ENCODE results near the gene ABCE1.
A peak's percentile ranks its signal among the peaks of the same experiment; 100 is the strongest.
"Not testable (repeated sequence)": the region's sequence is repeated elsewhere in the genome, so short reads cannot be mapped to it uniquely, and the experiment has no call there.

Gene ABCE1

DNA sequence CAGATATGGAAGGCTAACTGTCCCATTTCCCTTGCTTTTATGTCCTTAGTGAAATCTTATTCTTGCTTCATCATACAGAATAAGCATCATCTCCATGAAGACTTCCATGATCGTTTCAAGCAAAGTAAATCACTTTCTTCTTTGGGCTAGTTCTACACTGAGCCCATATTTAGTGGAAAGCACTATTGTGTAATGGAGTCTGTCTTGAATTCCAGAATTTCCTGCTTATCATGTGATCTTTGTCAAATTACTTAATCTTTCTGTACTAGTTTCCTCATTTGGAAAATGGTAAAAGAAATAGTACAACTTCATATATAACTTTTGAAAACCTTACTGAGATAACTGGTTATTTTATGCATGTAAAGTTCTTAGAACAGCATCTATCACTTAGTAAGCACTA, 7.7 kb upstream of the ABCE1 start:
- Mint-ChIP-seq H3K27ac (no peak overlapping the region), H3K27me3 (no peaks in the 10 kb centered on the region), H3K9me3 (peaks cover 3% of the 10 kb centered on the region), H3K4me3 (no peak overlapping the region), H3K36me3 (peaks cover 80% of the 10 kb centered on the region), H3K4me1 (peaks cover 39% of the 10 kb centered on the region)
- no peak for ATAC-seq

DNA sequence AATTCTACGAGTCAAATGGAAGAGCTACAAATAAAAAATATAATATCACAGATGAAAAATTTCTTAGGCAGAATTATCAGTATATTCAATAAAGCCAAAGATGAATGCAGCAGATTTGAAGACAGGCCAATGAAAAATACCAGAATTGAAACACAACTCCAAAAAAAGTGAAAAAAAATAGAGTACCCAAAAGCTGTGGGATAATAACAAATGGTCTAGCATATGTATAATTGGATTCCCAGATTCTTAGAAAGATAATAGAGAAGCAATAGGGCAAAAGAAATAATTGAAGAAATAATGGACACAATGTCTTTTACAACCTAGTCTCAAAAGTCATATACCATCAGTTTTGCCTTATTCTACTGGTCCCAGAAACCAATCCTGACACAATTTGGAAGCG, 4.5 kb upstream of the ABCE1 start:
- Mint-ChIP-seq H3K36me3 (peaks cover 65% of the 10 kb centered on the region), H3K9me3 (peaks cover 3% of the 10 kb centered on the region), H3K27ac (no peak overlapping the region), H3K27me3 (no peaks in the 10 kb centered on the region), H3K4me1 (peaks cover 38% of the 10 kb centered on the region), H3K4me3 (no peak overlapping the region)
- no peak for ATAC-seq

DNA sequence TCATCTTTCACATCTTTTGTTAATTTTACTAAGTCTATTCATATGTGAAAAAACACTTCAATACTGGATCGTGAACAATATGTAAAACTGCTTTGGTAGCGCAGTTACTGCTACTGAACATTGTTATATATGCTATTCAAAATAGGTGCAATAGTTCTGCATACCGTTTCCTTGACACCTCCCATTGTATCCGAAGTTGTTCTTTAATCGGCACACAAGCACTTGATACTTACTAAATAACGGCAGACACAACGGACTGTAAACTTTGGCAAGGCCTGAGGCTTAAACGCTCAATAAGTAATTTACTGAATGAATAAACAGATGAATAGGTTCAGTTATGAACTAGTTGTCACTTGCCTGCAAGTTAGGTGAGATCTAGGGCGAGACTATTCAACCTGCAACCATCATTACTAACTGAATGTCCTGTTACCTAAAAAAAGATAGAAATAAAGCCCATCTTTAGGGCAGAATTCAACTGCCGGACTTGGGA, 735 bp upstream of the ABCE1 start:
- H3K4me1 Mint-ChIP-seq, result peaks cover 43% of the 10 kb centered on the region

DNA sequence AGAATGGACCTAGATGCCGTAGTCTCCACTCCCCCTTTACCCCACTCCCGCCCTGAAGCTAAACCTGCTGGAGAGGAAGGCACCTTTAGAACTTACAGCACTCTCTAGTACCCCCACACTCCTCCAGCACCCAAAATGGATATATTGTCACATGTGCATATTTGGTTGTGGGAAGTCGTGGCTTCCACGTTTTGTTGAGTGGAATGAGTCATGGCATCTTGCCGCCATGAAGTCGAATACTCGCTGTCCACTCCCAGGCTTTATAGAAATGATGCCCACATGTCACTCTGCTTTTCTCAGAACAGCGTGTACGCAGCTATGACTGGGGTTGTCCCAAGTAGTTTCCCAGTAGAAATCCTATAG, 545 bp downstream of the ABCE1 start:
- Mint-ChIP-seq H3K9me3 (no peaks in the 10 kb centered on the region), H3K36me3 (peaks cover 20% of the 10 kb centered on the region), H3K27ac (peak overlapping the region; percentile 98), H3K4me3 (peak overlapping the region; percentile 96), H3K27me3 (no peaks in the 10 kb centered on the region), H3K4me1 (peaks cover 34% of the 10 kb centered on the region)
- peak; percentile 65 for ATAC-seq

More for the DNA sequence above, 735 bp upstream of the ABCE1 start:
- Mint-ChIP-seq H3K4me3 (peak overlapping the region; percentile 96), H3K27ac (peak overlapping the region; percentile 98), H3K36me3 (peaks cover 33% of the 10 kb centered on the region), H3K9me3 (peaks cover 3% of the 10 kb centered on the region), H3K27me3 (no peaks in the 10 kb centered on the region)
- no peak for ATAC-seq

DNA sequence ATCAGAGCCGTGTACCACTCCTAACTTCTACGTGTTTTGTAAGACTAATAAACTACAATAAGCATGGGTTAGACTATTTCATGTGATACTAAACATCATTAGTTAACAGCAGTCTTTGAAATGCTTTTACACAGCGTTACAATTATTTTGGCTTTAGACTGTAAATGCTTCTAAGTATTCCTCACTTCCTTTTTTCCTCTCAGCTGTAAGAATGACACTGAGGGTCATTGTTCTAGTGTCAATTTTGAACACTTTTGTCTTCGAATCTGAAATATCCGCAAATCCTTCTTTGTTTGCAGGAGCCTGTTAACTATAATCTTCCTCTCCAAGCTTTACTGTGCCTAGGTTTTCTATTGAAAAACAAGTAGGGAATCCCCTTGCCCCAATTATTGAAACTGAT, 1.5 kb downstream of the ABCE1 start:
- ATAC-seq, result no peak
- Mint-ChIP-seq H3K9me3 (no peaks in the 10 kb centered on the region), H3K4me1 (peaks cover 29% of the 10 kb centered on the region), H3K4me3 (peak overlapping the region; percentile 96), H3K27me3 (no peaks in the 10 kb centered on the region), H3K27ac (peak overlapping the region; percentile 98), H3K36me3 (peaks cover 10% of the 10 kb centered on the region)

DNA sequence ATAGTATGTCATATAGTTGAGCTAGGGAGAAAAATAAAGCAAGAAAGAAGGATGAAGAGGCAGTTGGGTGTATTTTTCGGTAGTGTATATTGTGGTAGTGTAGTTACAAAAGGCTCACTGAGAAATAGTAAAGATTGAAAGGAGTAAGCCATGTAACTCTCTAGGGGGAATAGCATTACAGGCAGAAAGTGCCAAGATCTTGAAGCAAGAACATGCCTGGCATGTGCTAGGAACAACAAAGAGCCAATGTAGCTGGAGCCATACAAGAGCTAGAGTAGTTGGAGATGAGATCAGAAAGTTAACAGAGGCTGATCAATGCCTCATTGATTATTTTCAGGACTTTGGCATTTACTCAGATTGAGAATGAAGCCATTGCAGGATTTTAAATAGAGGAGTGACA, 3.0 kb downstream of the ABCE1 start:
- no peak for ATAC-seq
- Mint-ChIP-seq H3K9me3 (no peaks in the 10 kb centered on the region), H3K27ac (no peak overlapping the region), H3K4me1 (peaks cover 19% of the 10 kb centered on the region), H3K36me3 (no peaks in the 10 kb centered on the region), H3K4me3 (no peak overlapping the region), H3K27me3 (no peaks in the 10 kb centered on the region)

DNA sequence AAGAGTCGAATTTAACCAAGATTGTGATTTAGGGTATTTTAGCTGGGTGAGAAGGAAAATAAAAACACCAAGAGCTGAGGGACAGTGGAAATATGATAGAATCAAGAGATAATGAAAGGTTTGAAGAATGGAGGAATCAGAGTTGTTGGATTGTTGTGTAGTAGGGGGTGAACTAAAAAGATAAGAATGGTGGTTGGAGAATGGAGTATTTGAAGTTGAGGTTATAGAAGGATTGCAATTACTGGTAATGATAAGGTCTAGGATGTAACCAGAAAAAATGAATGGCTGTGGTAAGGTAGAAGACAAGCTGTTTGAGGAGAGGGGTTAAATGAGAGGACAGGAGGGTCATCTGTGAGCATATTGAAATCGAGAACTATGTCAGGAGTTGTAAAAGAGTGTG, 4.5 kb downstream of the ABCE1 start:
- Mint-ChIP-seq H3K4me3 (no peak overlapping the region), H3K4me1 (peaks cover 11% of the 10 kb centered on the region), H3K9me3 (no peaks in the 10 kb centered on the region), H3K27ac (no peak overlapping the region), H3K27me3 (no peaks in the 10 kb centered on the region), H3K36me3 (peaks cover 8% of the 10 kb centered on the region)
- ATAC-seq, result no peak

DNA sequence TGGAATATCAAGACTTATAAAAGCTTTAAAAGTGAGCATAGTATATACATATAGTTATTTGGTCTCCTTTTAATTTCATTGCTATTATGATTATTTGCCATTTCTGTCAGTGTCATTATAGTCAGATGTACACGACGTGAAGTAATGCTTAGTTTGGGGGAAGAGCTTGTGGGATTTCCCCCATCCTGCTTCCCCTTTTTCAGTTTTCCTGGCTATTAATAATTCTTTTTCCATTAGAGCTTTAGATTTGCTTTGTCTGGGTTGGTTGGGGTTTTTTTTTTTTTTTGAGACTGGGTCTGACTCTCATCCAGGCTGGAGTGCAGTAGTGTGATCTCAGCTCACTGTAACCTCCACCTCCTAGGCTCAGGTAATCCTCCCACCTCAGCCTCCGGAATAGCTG, 5.4 kb downstream of the ABCE1 start:
- peak overlapping the region; percentile 49 for H3K4me3 Mint-ChIP-seq

DNA sequence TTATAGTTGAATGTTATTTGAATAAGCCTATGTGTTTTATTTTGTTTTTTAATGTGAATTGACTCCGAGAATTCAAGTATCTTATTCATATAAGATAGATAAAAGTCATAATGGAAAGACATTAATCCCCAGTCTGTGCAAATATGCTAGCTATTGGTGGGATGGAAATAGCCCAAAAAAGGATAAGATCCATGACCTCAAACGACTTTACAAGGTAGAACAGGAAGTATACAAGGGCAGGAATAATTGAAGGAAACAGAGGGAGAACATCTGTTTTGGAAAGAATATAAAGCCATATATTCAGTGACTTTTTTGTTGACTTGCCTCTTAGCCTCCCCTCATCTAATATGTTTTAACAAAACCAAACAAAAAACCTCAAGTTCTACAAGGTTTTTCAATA, 9.0 kb downstream of the ABCE1 start:
- H3K27me3 Mint-ChIP-seq, result no peaks in the 10 kb centered on the region
- H3K4me3 Mint-ChIP-seq, result no peak overlapping the region
- H3K27ac Mint-ChIP-seq, result no peak overlapping the region
- no peak for ATAC-seq
- no peaks in the 10 kb centered on the region for H3K9me3 Mint-ChIP-seq
- peaks cover 4% of the 10 kb centered on the region for H3K4me1 Mint-ChIP-seq
- peaks cover 28% of the 10 kb centered on the region for H3K36me3 Mint-ChIP-seq

More for the DNA sequence above, 5.4 kb downstream of the ABCE1 start:
- ATAC-seq, result peak; percentile 56
- Mint-ChIP-seq H3K9me3 (no peaks in the 10 kb centered on the region), H3K4me1 (peaks cover 11% of the 10 kb centered on the region), H3K27me3 (no peaks in the 10 kb centered on the region), H3K27ac (no peak overlapping the region), H3K36me3 (peaks cover 8% of the 10 kb centered on the region)

DNA sequence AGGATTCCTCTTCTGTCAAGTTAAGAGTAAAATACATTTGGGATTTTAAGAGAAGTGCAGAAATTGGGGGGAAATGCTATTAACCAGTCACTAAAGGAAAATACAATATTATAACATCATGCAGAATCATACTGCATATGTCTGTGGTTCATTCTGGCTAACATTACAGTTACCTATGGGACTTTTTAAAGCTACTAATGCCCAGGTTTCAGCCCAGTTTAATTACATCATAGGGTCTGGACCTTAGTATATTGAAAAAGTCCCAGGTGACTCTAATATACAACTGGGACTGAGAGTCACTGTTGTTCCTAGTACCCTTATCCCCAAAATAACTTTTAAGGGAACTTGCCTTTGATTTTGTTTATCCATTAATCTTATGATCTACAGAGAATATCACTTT, 10.0 kb downstream of the ABCE1 start:
- H3K36me3 Mint-ChIP-seq, result peaks cover 38% of the 10 kb centered on the region

DNA sequence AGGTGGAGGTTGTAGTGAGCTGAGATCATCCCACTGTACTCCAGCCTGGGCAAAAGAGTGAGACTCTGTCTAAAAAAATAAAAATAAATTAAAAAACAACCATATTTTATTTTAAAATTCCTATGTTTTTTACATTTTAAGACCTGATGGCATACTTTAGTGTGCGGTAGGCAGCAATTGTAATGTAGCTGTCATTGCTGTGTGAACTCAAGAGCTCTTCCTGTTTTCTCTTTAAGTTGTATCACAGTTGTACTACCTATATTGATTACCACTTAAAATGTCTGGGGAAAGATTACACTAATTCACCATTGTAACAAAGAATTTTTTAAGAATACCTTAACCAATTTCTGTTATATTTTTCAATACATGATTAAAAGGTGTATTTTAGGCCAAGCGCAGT, 27.3 kb downstream of the ABCE1 start:
- Mint-ChIP-seq H3K4me1 (peaks cover 10% of the 10 kb centered on the region), H3K27ac (no peak overlapping the region), H3K9me3 (no peaks in the 10 kb centered on the region), H3K4me3 (no peak overlapping the region), H3K36me3 (peaks cover 35% of the 10 kb centered on the region), H3K27me3 (no peaks in the 10 kb centered on the region)
- no peak for ATAC-seq

More for the DNA sequence above, 10.0 kb downstream of the ABCE1 start:
- ATAC-seq, result no peak
- no peaks in the 10 kb centered on the region for H3K27me3 Mint-ChIP-seq
- no peak overlapping the region for H3K27ac Mint-ChIP-seq
- peaks cover 4% of the 10 kb centered on the region for H3K4me1 Mint-ChIP-seq
- H3K9me3 Mint-ChIP-seq, result no peaks in the 10 kb centered on the region
- no peak overlapping the region for H3K4me3 Mint-ChIP-seq

DNA sequence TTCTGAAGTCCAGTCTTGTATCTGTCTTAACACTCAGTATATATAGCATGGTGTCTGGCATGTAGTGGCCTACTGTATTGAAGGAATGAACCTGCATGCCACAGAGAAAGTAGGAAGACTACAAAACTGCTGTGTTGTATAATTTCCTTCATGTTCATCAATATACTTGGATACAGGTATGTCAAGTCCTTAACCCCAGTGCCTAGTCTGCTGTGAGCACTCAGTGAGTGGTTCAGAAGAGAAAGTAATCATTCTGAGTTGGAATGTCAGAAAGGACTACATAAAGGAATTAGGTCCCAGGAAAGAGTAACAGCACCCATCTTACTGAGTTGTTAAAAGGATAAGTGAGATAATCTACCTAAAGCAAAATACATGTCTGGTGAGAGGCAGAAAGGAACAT, 32.0 kb downstream of the ABCE1 start:
- Mint-ChIP-seq H3K36me3 (peaks cover 42% of the 10 kb centered on the region), H3K27me3 (no peaks in the 10 kb centered on the region), H3K9me3 (no peaks in the 10 kb centered on the region), H3K4me1 (peaks cover 32% of the 10 kb centered on the region), H3K27ac (peak overlapping the region; percentile 69), H3K4me3 (no peak overlapping the region)
- no peak for ATAC-seq

DNA sequence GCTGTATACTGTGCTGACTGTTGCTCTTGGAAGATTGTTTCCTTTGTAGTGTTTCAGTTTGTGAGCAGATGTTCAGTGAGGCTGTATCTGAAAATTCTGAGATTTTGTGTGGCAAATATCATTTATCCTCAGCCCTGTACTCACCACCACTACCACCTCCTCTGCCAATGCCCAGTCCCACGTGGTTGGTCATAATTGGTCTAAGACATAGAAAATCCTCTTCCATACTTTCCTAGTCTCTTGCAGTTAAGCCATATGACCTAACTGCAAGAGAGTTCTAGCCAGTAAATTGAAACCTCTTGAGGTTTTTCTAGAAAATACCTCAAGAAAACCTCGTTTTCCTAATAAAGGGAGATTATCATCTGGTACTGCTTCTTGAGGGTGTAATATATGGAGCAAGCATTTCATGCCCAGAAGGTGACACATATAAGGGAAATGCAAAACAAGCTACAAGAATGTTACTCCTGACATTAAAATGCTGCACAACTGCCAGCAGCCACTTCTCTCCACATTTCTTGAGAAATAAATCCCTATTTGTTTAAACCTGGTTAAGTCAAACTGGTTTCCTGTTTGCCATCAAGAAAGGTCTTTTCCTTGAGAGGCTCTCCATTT, 32.8 kb downstream of the ABCE1 start:
- H3K4me3 Mint-ChIP-seq, result no peak overlapping the region
- ATAC-seq, result no peak
- H3K4me1 Mint-ChIP-seq, result peaks cover 33% of the 10 kb centered on the region
- H3K27ac Mint-ChIP-seq, result peak overlapping the region; percentile 69
- peaks cover 36% of the 10 kb centered on the region for H3K36me3 Mint-ChIP-seq
- no peaks in the 10 kb centered on the region for H3K27me3 Mint-ChIP-seq
- no peaks in the 10 kb centered on the region for H3K9me3 Mint-ChIP-seq

DNA sequence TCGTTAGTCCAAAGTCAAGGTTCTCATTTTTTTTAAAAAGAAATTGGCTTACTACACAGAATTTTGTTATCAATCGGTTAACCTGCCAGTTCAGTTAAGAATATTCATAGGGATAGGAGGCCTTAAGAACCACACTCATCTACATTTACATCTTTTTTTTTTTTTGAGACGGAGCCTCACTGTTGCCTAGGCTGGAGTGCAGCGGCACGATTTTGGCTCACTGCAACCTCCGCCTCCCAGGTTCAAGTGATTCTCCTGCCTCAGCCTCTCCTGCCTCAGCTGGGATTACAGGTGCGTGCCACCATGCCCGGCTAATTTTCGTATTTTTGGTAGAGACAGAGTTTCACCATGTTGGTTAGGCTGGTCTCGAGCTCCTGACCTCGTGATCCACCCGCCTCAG, 33.7 kb downstream of the ABCE1 start:
- Mint-ChIP-seq H3K9me3 (no peaks in the 10 kb centered on the region), H3K4me1 (peaks cover 36% of the 10 kb centered on the region), H3K27me3 (no peaks in the 10 kb centered on the region), H3K27ac (peak overlapping the region; percentile 69), H3K4me3 (no peak overlapping the region), H3K36me3 (peaks cover 27% of the 10 kb centered on the region)
- no peak for ATAC-seq

DNA sequence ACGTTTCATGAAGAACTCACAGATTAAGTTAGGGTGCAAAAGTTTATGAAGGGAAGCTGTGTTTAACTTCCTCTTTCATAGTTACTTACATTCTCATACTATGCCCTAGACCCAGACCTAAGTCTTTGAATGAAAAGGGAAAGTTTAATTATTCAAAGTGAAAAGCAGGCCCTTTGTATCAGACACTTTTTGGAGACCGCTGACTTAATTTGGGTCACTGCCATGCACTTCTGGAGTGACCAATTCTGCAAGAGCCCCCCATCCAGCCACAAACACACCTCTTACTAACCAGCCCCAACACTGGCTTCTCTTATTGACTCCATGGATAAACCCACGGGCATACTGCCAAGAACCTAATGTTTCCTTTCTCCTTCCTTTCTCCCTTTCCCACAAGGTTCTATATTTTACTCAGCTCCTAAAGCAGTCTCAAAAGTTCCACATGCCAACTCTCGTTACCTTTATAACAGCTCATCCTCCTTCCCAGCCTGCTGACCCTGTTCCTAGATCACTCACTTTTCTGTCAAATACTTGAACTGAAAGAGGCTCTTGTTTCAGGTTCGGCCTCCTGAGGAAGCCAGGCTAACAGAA, 34.5 kb downstream of the ABCE1 start:
- H3K4me1 Mint-ChIP-seq, result peaks cover 36% of the 10 kb centered on the region
- no peaks in the 10 kb centered on the region for H3K9me3 Mint-ChIP-seq
- no peaks in the 10 kb centered on the region for H3K27me3 Mint-ChIP-seq
- peak; percentile 92 for ATAC-seq
- H3K4me3 Mint-ChIP-seq, result peak overlapping the region; percentile 38
- peaks cover 28% of the 10 kb centered on the region for H3K36me3 Mint-ChIP-seq
- peak overlapping the region; percentile 69 for H3K27ac Mint-ChIP-seq

DNA sequence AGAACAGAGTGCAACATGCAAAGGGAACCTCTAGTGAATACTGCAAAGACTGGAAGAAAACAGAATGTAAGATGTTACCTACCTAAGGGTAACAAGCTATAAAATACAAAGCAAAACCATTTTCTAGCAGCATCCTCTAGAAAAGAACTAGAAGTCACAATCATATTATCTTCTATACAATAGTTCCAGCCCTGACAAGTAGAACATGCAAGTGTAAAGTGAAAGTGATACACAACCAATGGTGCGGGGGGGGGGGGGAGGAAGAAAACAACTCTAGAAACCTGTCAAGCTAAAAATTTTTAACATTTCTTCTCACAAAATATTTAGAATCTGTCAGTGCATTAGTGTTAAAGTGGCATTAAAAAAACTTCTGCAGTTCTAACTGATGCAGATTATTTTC, 38.1 kb downstream of the ABCE1 start:
- H3K9me3 Mint-ChIP-seq, ATAC-seq, H3K27me3 Mint-ChIP-seq: not testable (repeated sequence)
- H3K4me3 Mint-ChIP-seq, result peak overlapping the region; percentile 7
- H3K27ac Mint-ChIP-seq, result peak overlapping the region; percentile 22
- H3K36me3 Mint-ChIP-seq, result peaks cover 37% of the 10 kb centered on the region
- peaks cover 18% of the 10 kb centered on the region for H3K4me1 Mint-ChIP-seq
